ENCODE results near the gene MTHFD2. TPM values are rescaled to one million over a fixed set of nuclear protein-coding genes. Genes with fewer than 3 reads are reported as not detected.

The MTHFD2 gene
- total RNA-seq, 4 donors from 2014 or later: 9.0 to 34.8 (median 20.9) TPM

- Histone ChIP-seq H3K4me1 (peaks cover 3 to 8% of the 10 kb centered on the region in 2 donors), H3K27me3 (no peaks in the 10 kb centered on the region), H3K4me3 (replicated peaks in 1 of 3) (no peak overlapping the region), H3K36me3 (no peaks in the 10 kb centered on the region), H3K9me3 (no peaks in the 10 kb centered on the region), H3K27ac (no peak overlapping the region)
- TF ChIP-seq CTCF (IDR thresholded peaks at IDR 0.05): no peak
- TF ChIP-seq POLR2A (IDR thresholded peaks at IDR 0.05): no peak
- no peak for DNase-seq
- WGBS, 2 donors: 49 to 55% methylated on average over 8 of the region's 8 CpGs
- intact Hi-C loops (cut with DNase I): no loop called here
Measured at GRCh38 chr2:74199871-74200305, 1.5 kb downstream of the MTHFD2 start.

- intact Hi-C loops (cut with DNase I): no loop called here
- WGBS, 2 donors: 81 to 88% methylated on average over 3 of the region's 3 CpGs
- Histone ChIP-seq H3K36me3 (no peaks in the 10 kb centered on the region), H3K27me3 (no peaks in the 10 kb centered on the region), H3K4me3 (replicated peaks in 1 of 3) (no peak overlapping the region), H3K9me3 (no peaks in the 10 kb centered on the region), H3K4me1 (peaks cover 8 to 10% of the 10 kb centered on the region in 2 donors), H3K27ac (no peak overlapping the region)
- TF ChIP-seq CTCF (IDR thresholded peaks at IDR 0.05) (no peak), POLR2A (IDR thresholded peaks at IDR 0.05) (no peak)
- DNase-seq: no peak
Measured at GRCh38 chr2:74201196-74201595, 2.8 kb downstream of the MTHFD2 start.

GRCh38 chr2:74201596-74201995 lies 3.2 kb downstream of the MTHFD2 start:
- Histone ChIP-seq H3K9me3 (no peaks in the 10 kb centered on the region), H3K27me3 (no peaks in the 10 kb centered on the region), H3K36me3 (no peaks in the 10 kb centered on the region), H3K27ac (no peak overlapping the region), H3K4me1 (peaks cover 8 to 14% of the 10 kb centered on the region in 2 donors), H3K4me3 (replicated peaks in 1 of 3) (no peak overlapping the region)
- WGBS, 2 donors: 61 to 68% methylated on average over 1 of the region's 1 CpG
- DNase-seq: no peak
- intact Hi-C loops (cut with DNase I): no loop called here
- no peak for TF ChIP-seq CTCF (IDR thresholded peaks at IDR 0.05)
- no peak for TF ChIP-seq POLR2A (IDR thresholded peaks at IDR 0.05)

- no peak for TF ChIP-seq CTCF (IDR thresholded peaks at IDR 0.05)
- no peak for TF ChIP-seq POLR2A (IDR thresholded peaks at IDR 0.05)
- H3K4me1 ChIP-seq: peaks cover 0 to 14% of the 10 kb centered on the region in 2 donors
- intact Hi-C loops (cut with DNase I): no loop called here
- H3K27ac ChIP-seq: no peak overlapping the region
- H3K27me3 ChIP-seq: no peaks in the 10 kb centered on the region
- no peaks in the 10 kb centered on the region for H3K36me3 ChIP-seq
- 98% methylated on average over 3 of the region's 3 CpGs for WGBS, 2 donors
- no peak for DNase-seq
- H3K4me3 ChIP-seq (replicated peaks in 1 of 3): no peak overlapping the region
- H3K9me3 ChIP-seq: no peaks in the 10 kb centered on the region
Measured at GRCh38 chr2:74204436-74204835, 6.0 kb downstream of the MTHFD2 start.

GRCh38 chr2:74205113-74205512 lies 6.7 kb downstream of the MTHFD2 start:
- 86 to 95% methylated on average over 5 of the region's 5 CpGs for WGBS, 2 donors
- Histone ChIP-seq H3K27me3 (no peaks in the 10 kb centered on the region), H3K4me1 (peaks cover 0 to 14% of the 10 kb centered on the region in 2 donors), H3K27ac (peak overlapping the region in 1 of 3 donors; percentile 0), H3K36me3 (no peaks in the 10 kb centered on the region), H3K4me3 (replicated peaks in 1 of 3) (no peak overlapping the region), H3K9me3 (no peaks in the 10 kb centered on the region)
- intact Hi-C loops (cut with DNase I): no loop called here
- no peak for TF ChIP-seq POLR2A (IDR thresholded peaks at IDR 0.05)
- no peak for TF ChIP-seq CTCF (IDR thresholded peaks at IDR 0.05)
- DNase-seq: no peak
